Activated naive CD8-positive, alpha-beta T cell treated with anti-CD3 and anti-CD28 coated beads, Interleukin-2, amount 10 ng/mL, durations not matched to agents 7 days and 5 days (primary cell): Measurements from ENCODE around the gene BANK1. TPM values are rescaled to one million over a fixed set of nuclear protein-coding genes. Genes with fewer than 3 reads are reported as not detected.

Experiments
- ATAC-seq: fragments of 150-1000 bp; cut with Tn5 transposase; one replicate; pipeline ENCODE4 v1.10.0; 2021; ENCODE audit warnings: low read depth, moderate library complexity
- POLR2A ChIA-PET: fragments of 350-600 bp; sonication (Branson Sonifier 250); formaldehyde crosslinking; loops from one replicate; lab custom pipeline; 2021; ENCODE audit warnings: antibody characterized with exemption; lab: Charles Lee
- DNase-seq: peaks from one replicate; pipeline ENCODE4 v3.0.0; 2021
- H3K27ac Mint-ChIP-seq: one replicate; pipeline ENCODE4 v1.8.0; 2022; ENCODE audit warnings: mild to moderate bottlenecking, mixed read lengths
- H3K27me3 Mint-ChIP-seq: one replicate; pipeline ENCODE4 v1.8.0; 2022; ENCODE audit warnings: mild to moderate bottlenecking, moderate library complexity, mixed read lengths
- H3K36me3 Mint-ChIP-seq: one replicate; pipeline ENCODE4 v1.8.0; 2021; ENCODE audit warnings: mild to moderate bottlenecking, mixed read lengths
- H3K4me1 Mint-ChIP-seq: one replicate; pipeline ENCODE4 v1.8.0; 2021; ENCODE audit warnings: mixed read lengths
- H3K4me3 Mint-ChIP-seq: one replicate; pipeline ENCODE4 v1.8.0; 2022; ENCODE audit warnings: mild to moderate bottlenecking, moderate library complexity, mixed read lengths
- H3K9me3 Mint-ChIP-seq: one replicate; pipeline ENCODE4 v1.8.0; 2021; ENCODE audit warnings: mixed read lengths
- total RNA-seq, 2 experiments: library from RNA; stranded (reverse); gene quantifications; one replicate each; pipeline ENCODE4 v1.2.3, GENCODE V29; 2021

BANK1 gene
- total RNA-seq, 2 experiments from 2014 or later = 0.51 to 0.72 TPM

- no peaks in the 10 kb centered on the region for H3K4me1 Mint-ChIP-seq
- no peaks in the 10 kb centered on the region for H3K36me3 Mint-ChIP-seq
- POLR2A ChIA-PET = no interaction called here
- no peak overlapping the region for H3K27ac Mint-ChIP-seq
- DNase-seq (no peak), ATAC-seq (no peak)
- peaks cover 12% of the 10 kb centered on the region for H3K9me3 Mint-ChIP-seq
- H3K4me3 Mint-ChIP-seq = no peak overlapping the region
- peaks cover 4% of the 10 kb centered on the region for H3K27me3 Mint-ChIP-seq
These were observed 330.3 kb downstream of the BANK1 start for GRCh38 chr4:102120846-102121245.
